ENCODE measurements around the gene MPP2. TPM values are rescaled to one million over a fixed set of nuclear protein-coding genes. Genes with fewer than 3 reads are reported as not detected.

Gene MPP2
- total RNA-seq, 2 experiments from 2014 or later = 3.5 to 4.0 TPM

GRCh38 chr17:43868226-43868994 is 38.9 kb downstream of the MPP2 start:
- Histone ChIP-seq H3K27me3 (ENCODE audit: control insufficient read depth in 1 of 2, insufficient read depth in 2 of 2, low read length in 2 of 2) (peaks cover 3 to 5% of the 10 kb centered on the region in 2 experiments), H3K4me3 (ENCODE audit: low read length) (no peak overlapping the region), H3K27ac (ENCODE audit: low read depth in 1 of 2, low read length in 2 of 2) (no peak overlapping the region), H3K9me3 (ENCODE audit: control insufficient read depth in 1 of 2, insufficient read depth in 1 of 2, low read length in 2 of 2) (no peaks in the 10 kb centered on the region), H3K36me3 (ENCODE audit: insufficient read depth, low read length) (no peaks in the 10 kb centered on the region), H3K4me1 (ENCODE audit: insufficient read depth, low read length) (no peaks in the 10 kb centered on the region)
- TF ChIP-seq, protein P1, sequence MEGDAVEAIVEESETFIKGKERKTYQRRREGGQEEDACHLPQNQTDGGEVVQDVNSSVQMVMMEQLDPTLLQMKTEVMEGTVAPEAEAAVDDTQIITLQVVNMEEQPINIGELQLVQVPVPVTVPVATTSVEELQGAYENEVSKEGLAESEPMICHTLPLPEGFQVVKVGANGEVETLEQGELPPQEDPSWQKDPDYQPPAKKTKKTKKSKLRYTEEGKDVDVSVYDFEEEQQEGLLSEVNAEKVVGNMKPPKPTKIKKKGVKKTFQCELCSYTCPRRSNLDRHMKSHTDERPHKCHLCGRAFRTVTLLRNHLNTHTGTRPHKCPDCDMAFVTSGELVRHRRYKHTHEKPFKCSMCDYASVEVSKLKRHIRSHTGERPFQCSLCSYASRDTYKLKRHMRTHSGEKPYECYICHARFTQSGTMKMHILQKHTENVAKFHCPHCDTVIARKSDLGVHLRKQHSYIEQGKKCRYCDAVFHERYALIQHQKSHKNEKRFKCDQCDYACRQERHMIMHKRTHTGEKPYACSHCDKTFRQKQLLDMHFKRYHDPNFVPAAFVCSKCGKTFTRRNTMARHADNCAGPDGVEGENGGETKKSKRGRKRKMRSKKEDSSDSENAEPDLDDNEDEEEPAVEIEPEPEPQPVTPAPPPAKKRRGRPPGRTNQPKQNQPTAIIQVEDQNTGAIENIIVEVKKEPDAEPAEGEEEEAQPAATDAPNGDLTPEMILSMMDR (IDR thresholded peaks at IDR 0.05) = no peak
- CTCF ChIA-PET = no interaction called here
- Mint-ChIP-seq H3K27me3 (peaks cover 53% of the 10 kb centered on the region), H3K4me1 (ENCODE audit: low read depth) (no peaks in the 10 kb centered on the region), H3K36me3 (ENCODE audit: low read depth) (no peaks in the 10 kb centered on the region), H3K4me3 (no peak overlapping the region), H3K9me3 (no peaks in the 10 kb centered on the region), H3K27ac (no peak overlapping the region)
- intact Hi-C loops (cut with DNase I, micrococcal nuclease) = no loop called here
- DNase-seq (peak in 2 of 14 experiments; percentile 39 to 44), ATAC-seq (ENCODE audit: poor library complexity) (no peak)
- POLR2A ChIA-PET = no interaction called here

DNA sequence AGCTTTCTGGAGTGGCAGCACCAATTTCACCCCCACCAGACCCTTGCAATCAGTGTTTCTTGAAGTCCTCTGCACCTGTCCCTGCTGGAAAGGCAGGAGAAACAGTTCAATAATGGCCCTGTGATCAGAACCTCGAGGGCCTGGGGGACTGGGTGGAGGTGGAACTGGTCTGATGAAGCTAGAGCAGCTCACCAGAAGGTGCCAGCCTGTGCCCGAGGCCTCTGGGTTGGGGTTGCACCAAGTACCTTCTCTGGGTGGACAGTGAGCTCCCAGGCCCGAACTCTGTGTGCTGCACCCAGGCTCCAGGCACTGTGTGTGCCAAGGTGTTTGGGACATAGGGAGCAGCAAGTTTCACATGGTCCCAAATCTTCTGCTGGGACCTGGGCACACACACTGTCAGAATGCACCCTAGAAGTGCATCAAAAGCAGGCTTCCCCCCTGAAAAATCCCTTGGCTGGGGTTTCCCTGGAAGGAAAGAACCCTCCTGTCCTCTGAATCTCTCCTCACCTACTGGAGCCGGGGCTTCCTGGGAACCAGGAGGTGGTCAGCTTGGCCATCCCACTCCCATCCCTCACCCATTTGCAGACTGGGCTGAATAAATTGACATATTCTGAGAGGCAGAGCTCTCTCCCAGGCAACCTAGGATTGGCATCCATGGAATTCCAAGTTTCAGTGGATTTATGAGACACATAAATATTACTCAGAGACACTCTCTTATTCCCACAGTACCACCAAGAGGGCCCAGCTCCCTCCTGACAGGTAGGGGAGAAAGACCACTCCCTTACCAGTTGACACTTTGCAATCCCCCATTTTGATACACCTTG is 43.0 kb downstream of the MPP2 start:
- ATAC-seq (ENCODE audit: poor library complexity) = no peak
- H3K36me3 Mint-ChIP-seq (ENCODE audit: low read depth) = no peaks in the 10 kb centered on the region
- H3K27ac Mint-ChIP-seq = no peak overlapping the region
- H3K27me3 Mint-ChIP-seq = peaks cover 26% of the 10 kb centered on the region
- Histone ChIP-seq H3K36me3 (ENCODE audit: insufficient read depth, low read length) (no peaks in the 10 kb centered on the region), H3K9me3 (ENCODE audit: control insufficient read depth in 1 of 2, insufficient read depth in 1 of 2, low read length in 2 of 2) (no peaks in the 10 kb centered on the region), H3K27ac (ENCODE audit: low read depth in 1 of 2, low read length in 2 of 2) (no peak overlapping the region), H3K4me3 (ENCODE audit: low read length) (no peak overlapping the region), H3K4me1 (ENCODE audit: insufficient read depth, low read length) (no peaks in the 10 kb centered on the region), H3K27me3 (ENCODE audit: control insufficient read depth in 1 of 2, insufficient read depth in 2 of 2, low read length in 2 of 2) (no peaks in the 10 kb centered on the region)
- DNase-seq = no peak
- ChIA-PET CTCF (interaction anchor here (1.3 kb wide), 1 partner anchor 18 kb away, joined by 4 read pairs; the partner anchor contains the start of gene CD300LG), POLR2A (interaction anchor here (0.6 to 0.7 kb wide), 2 partner anchors 47 to 844 kb away, joined by 3 read pairs; partner anchors contain the start of gene DBF4B)
- H3K4me3 Mint-ChIP-seq = no peak overlapping the region
- TF ChIP-seq, protein P1 (IDR thresholded peaks at IDR 0.05) = no peak
- H3K4me1 Mint-ChIP-seq (ENCODE audit: low read depth) = no peaks in the 10 kb centered on the region
- intact Hi-C loops (cut with DNase I, micrococcal nuclease) = no loop called here
- H3K9me3 Mint-ChIP-seq = no peaks in the 10 kb centered on the region

GRCh38 chr17:43861960-43862359 is 45.4 kb downstream of the MPP2 start:
- TF ChIP-seq, protein P1 (IDR thresholded peaks at IDR 0.05) = no peak
- H3K4me1 Mint-ChIP-seq (ENCODE audit: low read depth) = no peaks in the 10 kb centered on the region
- Histone ChIP-seq H3K4me3 (ENCODE audit: low read length) (no peak overlapping the region), H3K4me1 (ENCODE audit: insufficient read depth, low read length) (no peaks in the 10 kb centered on the region), H3K36me3 (ENCODE audit: insufficient read depth, low read length) (no peaks in the 10 kb centered on the region), H3K9me3 (ENCODE audit: control insufficient read depth in 1 of 2, insufficient read depth in 1 of 2, low read length in 2 of 2) (peaks cover 0 to 13% of the 10 kb centered on the region in 2 experiments), H3K27ac (ENCODE audit: low read depth in 1 of 2, low read length in 2 of 2) (no peak overlapping the region), H3K27me3 (ENCODE audit: control insufficient read depth in 1 of 2, insufficient read depth in 2 of 2, low read length in 2 of 2) (peaks cover 0 to 11% of the 10 kb centered on the region in 2 experiments)
- H3K27me3 Mint-ChIP-seq = peaks cover 11% of the 10 kb centered on the region
- intact Hi-C loops (cut with DNase I, micrococcal nuclease) = no loop called here
- no peak overlapping the region for H3K27ac Mint-ChIP-seq
- DNase-seq (no peak), ATAC-seq (ENCODE audit: poor library complexity) (no peak)
- H3K9me3 Mint-ChIP-seq = no peaks in the 10 kb centered on the region
- no peaks in the 10 kb centered on the region for H3K36me3 Mint-ChIP-seq (ENCODE audit: low read depth)
- CTCF ChIA-PET = no interaction called here
- no peak overlapping the region for H3K4me3 Mint-ChIP-seq
- POLR2A ChIA-PET = no interaction called here
